GM18907 (cell line): ENCODE measurements around the gene TOX3.

Source experiments
- ATAC-seq: cut with Tn5 transposase; IDR thresholded peaks from one replicate; pipeline ENCODE4 v1.9.1; 2021; ENCODE audit warnings: mild to moderate bottlenecking, moderate library complexity; ENCODE audit not compliant: unreplicated experiment

TOX3 gene

GRCh38 chr16:52547004-52547833 is at the start of gene TOX3:
TSS of gene TOX3 (minus strand) at chr16:52547143. CDS start at chr16:52546723, 420 bp downstream.
- ATAC-seq: no peak

GRCh38 chr16:52592778-52593177 is 45.8 kb upstream of the TOX3 start:
- ATAC-seq: no peak

- no peak for ATAC-seq
Measured at GRCh38 chr16:52591934-52592592, 45.1 kb upstream of the TOX3 start.

GRCh38 chr16:52591471-52591870 is 44.5 kb upstream of the TOX3 start:
- no peak for ATAC-seq

GRCh38 chr16:52586159-52586558 is 39.2 kb upstream of the TOX3 start:
- no peak for ATAC-seq

- ATAC-seq: no peak
Measured at GRCh38 chr16:52584354-52585320, 37.7 kb upstream of the TOX3 start.

GRCh38 chr16:52581530-52581929 is 34.6 kb upstream of the TOX3 start:
- ATAC-seq: no peak

GRCh38 chr16:52580488-52580887 is 33.5 kb upstream of the TOX3 start:
- no peak for ATAC-seq

- ATAC-seq: no peak
Measured at GRCh38 chr16:52578829-52579498, 32.0 kb upstream of the TOX3 start.

- ATAC-seq: no peak
Measured at GRCh38 chr16:52578007-52578828, 31.3 kb upstream of the TOX3 start.

- no peak for ATAC-seq
Measured at GRCh38 chr16:52577130-52577706, 30.3 kb upstream of the TOX3 start.

GRCh38 chr16:52573365-52574299 is 26.7 kb upstream of the TOX3 start:
- ATAC-seq: peak; percentile 99

- ATAC-seq: no peak
Measured at GRCh38 chr16:52572656-52573055, 25.7 kb upstream of the TOX3 start.

- ATAC-seq: no peak
Measured at GRCh38 chr16:52570495-52571091, 23.6 kb upstream of the TOX3 start.

- ATAC-seq: no peak
Measured at GRCh38 chr16:52569701-52570100, 22.8 kb upstream of the TOX3 start.

- ATAC-seq: no peak
Measured at GRCh38 chr16:52568983-52569690, 22.2 kb upstream of the TOX3 start.

- ATAC-seq: no peak
Measured at GRCh38 chr16:52568495-52568894, 21.6 kb upstream of the TOX3 start.
